Dedifferentiated amniotic fluid mesenchymal stem cell (primary cell): Measurements from ENCODE around the gene BPIFB3.
"Not testable (repeated sequence)": the region's sequence is repeated elsewhere in the genome, so short reads cannot be mapped to it uniquely, and the experiment has no call there.

Source experiments
- DNase-seq: peaks from one replicate; pipeline ENCODE4 v3.0.0-alpha.2; 2016; ENCODE audit errors: extremely low spot score

BPIFB3 gene

GRCh38 chr20:33119725-33120720, 66.3 kb downstream of the BPIFB3 start:
- DNase-seq = no peak

GRCh38 chr20:33120934-33121333, 67.2 kb downstream of the BPIFB3 start:
- DNase-seq = no peak

DNA sequence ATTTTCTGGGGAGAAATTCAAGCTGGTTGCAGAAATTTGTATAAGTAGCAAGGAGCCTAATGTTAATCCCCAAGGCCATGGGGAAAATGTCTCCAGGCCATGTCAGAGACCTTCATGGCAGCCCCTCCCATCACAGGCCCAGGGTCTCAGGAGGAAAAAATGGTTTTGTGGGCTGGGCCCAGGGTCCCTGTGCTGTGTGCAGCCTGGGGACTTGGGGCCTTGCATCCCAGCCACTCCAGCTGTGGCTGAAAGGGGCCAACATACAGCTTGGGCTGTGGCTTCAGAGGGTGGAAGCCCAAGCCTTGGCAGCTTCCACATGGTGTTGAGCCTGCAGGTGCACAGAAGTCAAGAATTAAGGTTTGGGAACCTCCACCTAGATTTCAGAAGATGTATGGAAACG, 68.6 kb downstream of the BPIFB3 start:
- not testable (repeated sequence) for DNase-seq
